H1 (cell line): ENCODE measurements around the gene CAST. TPM values are rescaled to one million over a fixed set of nuclear protein-coding genes. Genes with fewer than 3 reads are reported as not detected.

Experiments used
- BACH1 ChIP-seq: IDR thresholded peaks from 2 replicates; pipeline ENCODE4 v1.6.1; 2012; ENCODE audit warnings: low read length, improper control_type of control experiment
- CBX5 ChIP-seq: fragments of 300-800, 300-1000 bp; sonication (generic); IDR thresholded peaks from 2 replicates; pipeline ENCODE4 v1.7.1; 2016; ENCODE audit warnings: antibody characterized with exemption, low read length, low read depth
- CHD7 ChIP-seq: fragments of 300-600 bp; sonication (generic); IDR thresholded peaks from 2 replicates; pipeline ENCODE4 v1.7.1; 2012; ENCODE audit warnings: low read length, moderate library complexity, mild to moderate bottlenecking, inconsistent platforms; ENCODE audit not compliant: insufficient replicate concordance
- CREB1 ChIP-seq: IDR thresholded peaks from 2 replicates; pipeline ENCODE4 v1.6.1; 2012; ENCODE audit warnings: inconsistent platforms
- RBBP5 ChIP-seq: IDR thresholded peaks from 2 replicates; pipeline ENCODE4 v1.7.1; 2012; ENCODE audit warnings: low read depth, mild to moderate bottlenecking, inconsistent platforms, low read length, moderate library complexity, borderline replicate concordance
- SAP30 ChIP-seq: fragments of 300-600 bp; sonication (generic); IDR thresholded peaks from 2 replicates; pipeline ENCODE4 v1.7.1; 2012; ENCODE audit warnings: low read length, moderate library complexity, mild to moderate bottlenecking, inconsistent platforms; ENCODE audit not compliant: insufficient read depth, insufficient replicate concordance
- SP1 ChIP-seq: IDR thresholded peaks from 2 replicates; pipeline ENCODE4 v1.6.1; 2011; ENCODE audit warnings: low read depth, low read length
- polyA plus RNA-seq, 7 experiments: library from polyadenylated mRNA; depleted of rRNA in 3 of 7; stranded (reverse) in 5 of 7; unstranded in 2 of 7; fragments of >200 nt in 5 of 7; fragments of 200-250 nt in 2 of 7; gene quantifications; 1 replicate in 5 of 7; 2 replicates in 1 of 7; 4 replicates in 1 of 7; pipeline versions ENCODE4 v1.2.1 to v1.2.3, GENCODE V29; 2011 to 2013; ENCODE audit warnings: missing spikeins in 2 of 7, mixed read lengths in 2 of 7
- total RNA-seq: library from RNA; stranded (reverse); fragmentation: NEBNext Ultra II Directional; extraction: Animal tissue kit (Norgen Biotek cat#: 25700); gene quantifications from 2 replicates; pipeline ENCODE4 v1.2.1, GENCODE V29; 2021

The CAST gene
- total and polyA plus RNA-seq, 2 of the 8 experiments (the other 6 are each of a cell fraction or from before 2014, with no cell fraction given): 9.0 to 48.2 TPM

- no peak for TF ChIP-seq BACH1
- TF ChIP-seq SP1: no peak
- TF ChIP-seq CHD7: no peak
- TF ChIP-seq CREB1: no peak
- no peak for TF ChIP-seq RBBP5
- no peak for TF ChIP-seq CBX5
- TF ChIP-seq SAP30: no peak
- TF ChIP-seq, all 59 proteins: peak for 0
These were observed 13.7 kb downstream of the CAST start (continued) for GRCh38 chr5:96675882-96676281.
